HEK293 (cell line): ENCODE measurements around the gene SOCS7.

Source experiments
- HOXA7 ChIP-seq: sonication (generic); formaldehyde crosslinking; IDR thresholded peaks from 2 replicates; pipeline ENCODE4 v1.8.1; 2022; ENCODE audit warnings: missing genetic modification reagents, borderline replicate concordance
- ZNF266 ChIP-seq: fragments of 450-650 bp; formaldehyde crosslinking; IDR thresholded peaks from 2 replicates; pipeline ENCODE4 v1.5.1; 2016; ENCODE audit warnings: missing biosample characterization, missing genetic modification characterization, low read depth
- ZNF302 ChIP-seq: fragments of 450-650 bp; formaldehyde crosslinking; IDR thresholded peaks from 2 replicates; pipeline ENCODE4 v1.5.1; 2016; ENCODE audit warnings: missing biosample characterization, missing genetic modification characterization, low read depth
- ZNF521 ChIP-seq: fragments of 450-650 bp; formaldehyde crosslinking; IDR thresholded peaks from 2 replicates; pipeline ENCODE4 v1.5.1; 2017; ENCODE audit warnings: missing biosample characterization, mild to moderate bottlenecking, missing genetic modification characterization
- ZNF623 ChIP-seq: fragments of 450-650 bp; formaldehyde crosslinking; IDR thresholded peaks from 2 replicates; pipeline ENCODE4 v1.5.1; 2016; ENCODE audit warnings: missing biosample characterization, missing genetic modification characterization
- TF ChIP-seq, protein P1 (sequence below): fragments of 450-650 bp; formaldehyde crosslinking; IDR thresholded peaks from 2 replicates; pipeline ENCODE4 v1.5.1; 2016; ENCODE audit warnings: missing biosample characterization, missing genetic modification characterization, borderline replicate concordance
- TF ChIP-seq, protein P2 (sequence below): fragments of 450-650 bp; formaldehyde crosslinking; IDR thresholded peaks from 2 replicates; pipeline ENCODE4 v1.5.1; 2016; ENCODE audit warnings: missing biosample characterization, missing genetic modification characterization
- TF ChIP-seq, protein P3 (sequence below): fragments of 450-650 bp; formaldehyde crosslinking; optimal IDR thresholded peaks from 2 replicates; pipeline ENCODE3; 2016; ENCODE audit warnings: missing biosample characterization, mild to moderate bottlenecking, missing genetic modification characterization
- TF ChIP-seq, protein P4 (sequence below): fragments of 450-650 bp; formaldehyde crosslinking; IDR thresholded peaks from 2 replicates; pipeline ENCODE4 v1.5.1; 2016; ENCODE audit warnings: missing biosample characterization, missing genetic modification characterization, low read depth
- TF ChIP-seq, protein P5 (sequence below): fragments of 450-650 bp; formaldehyde crosslinking; IDR thresholded peaks from 2 replicates; pipeline ENCODE4 v1.5.1; 2016; ENCODE audit warnings: missing biosample characterization, missing genetic modification characterization
- TF ChIP-seq, protein P6 (sequence below): fragments of 450-650 bp; formaldehyde crosslinking; IDR thresholded peaks from 2 replicates; pipeline ENCODE4 v1.5.1; 2016; ENCODE audit warnings: missing biosample characterization, missing genetic modification characterization, borderline replicate concordance

DNA sequence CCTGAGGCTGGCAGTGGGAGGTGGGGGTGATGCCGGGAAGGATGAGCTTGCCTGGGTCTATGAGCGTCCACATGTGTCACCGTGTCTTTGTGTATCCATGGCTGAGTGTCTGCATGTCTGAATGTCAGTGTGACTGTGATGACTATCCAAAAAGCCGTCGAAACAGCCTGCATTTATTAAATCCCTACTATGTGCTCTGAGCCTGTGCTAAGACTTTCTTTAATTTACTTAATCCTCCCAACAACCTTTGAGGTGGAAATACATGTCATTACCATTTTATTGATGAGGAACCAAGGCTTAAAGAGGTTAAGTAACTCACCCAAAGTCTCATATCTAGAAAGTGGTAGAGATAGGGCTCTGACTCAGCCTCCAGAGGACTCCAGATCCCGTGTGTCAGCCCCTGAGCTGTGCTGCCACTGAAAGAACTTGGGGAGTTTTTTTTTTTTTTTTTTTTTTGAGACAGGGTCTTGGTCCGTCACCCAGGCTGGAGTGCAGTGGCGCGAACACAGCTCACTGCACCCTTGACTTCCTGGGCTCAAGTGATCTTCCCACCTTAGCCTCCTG, 96.6 kb downstream of the SOCS7 start:
- TF ChIP-seq, protein P1, sequence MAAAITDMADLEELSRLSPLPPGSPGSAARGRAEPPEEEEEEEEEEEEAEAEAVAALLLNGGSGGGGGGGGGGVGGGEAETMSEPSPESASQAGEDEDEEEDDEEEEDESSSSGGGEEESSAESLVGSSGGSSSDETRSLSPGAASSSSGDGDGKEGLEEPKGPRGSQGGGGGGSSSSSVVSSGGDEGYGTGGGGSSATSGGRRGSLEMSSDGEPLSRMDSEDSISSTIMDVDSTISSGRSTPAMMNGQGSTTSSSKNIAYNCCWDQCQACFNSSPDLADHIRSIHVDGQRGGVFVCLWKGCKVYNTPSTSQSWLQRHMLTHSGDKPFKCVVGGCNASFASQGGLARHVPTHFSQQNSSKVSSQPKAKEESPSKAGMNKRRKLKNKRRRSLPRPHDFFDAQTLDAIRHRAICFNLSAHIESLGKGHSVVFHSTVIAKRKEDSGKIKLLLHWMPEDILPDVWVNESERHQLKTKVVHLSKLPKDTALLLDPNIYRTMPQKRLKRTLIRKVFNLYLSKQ (tag by site-specific recombination), result no peak
- TF ChIP-seq, protein P2, sequence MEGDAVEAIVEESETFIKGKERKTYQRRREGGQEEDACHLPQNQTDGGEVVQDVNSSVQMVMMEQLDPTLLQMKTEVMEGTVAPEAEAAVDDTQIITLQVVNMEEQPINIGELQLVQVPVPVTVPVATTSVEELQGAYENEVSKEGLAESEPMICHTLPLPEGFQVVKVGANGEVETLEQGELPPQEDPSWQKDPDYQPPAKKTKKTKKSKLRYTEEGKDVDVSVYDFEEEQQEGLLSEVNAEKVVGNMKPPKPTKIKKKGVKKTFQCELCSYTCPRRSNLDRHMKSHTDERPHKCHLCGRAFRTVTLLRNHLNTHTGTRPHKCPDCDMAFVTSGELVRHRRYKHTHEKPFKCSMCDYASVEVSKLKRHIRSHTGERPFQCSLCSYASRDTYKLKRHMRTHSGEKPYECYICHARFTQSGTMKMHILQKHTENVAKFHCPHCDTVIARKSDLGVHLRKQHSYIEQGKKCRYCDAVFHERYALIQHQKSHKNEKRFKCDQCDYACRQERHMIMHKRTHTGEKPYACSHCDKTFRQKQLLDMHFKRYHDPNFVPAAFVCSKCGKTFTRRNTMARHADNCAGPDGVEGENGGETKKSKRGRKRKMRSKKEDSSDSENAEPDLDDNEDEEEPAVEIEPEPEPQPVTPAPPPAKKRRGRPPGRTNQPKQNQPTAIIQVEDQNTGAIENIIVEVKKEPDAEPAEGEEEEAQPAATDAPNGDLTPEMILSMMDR (tag by site-specific recombination), result no peak
- TF ChIP-seq, protein P3, sequence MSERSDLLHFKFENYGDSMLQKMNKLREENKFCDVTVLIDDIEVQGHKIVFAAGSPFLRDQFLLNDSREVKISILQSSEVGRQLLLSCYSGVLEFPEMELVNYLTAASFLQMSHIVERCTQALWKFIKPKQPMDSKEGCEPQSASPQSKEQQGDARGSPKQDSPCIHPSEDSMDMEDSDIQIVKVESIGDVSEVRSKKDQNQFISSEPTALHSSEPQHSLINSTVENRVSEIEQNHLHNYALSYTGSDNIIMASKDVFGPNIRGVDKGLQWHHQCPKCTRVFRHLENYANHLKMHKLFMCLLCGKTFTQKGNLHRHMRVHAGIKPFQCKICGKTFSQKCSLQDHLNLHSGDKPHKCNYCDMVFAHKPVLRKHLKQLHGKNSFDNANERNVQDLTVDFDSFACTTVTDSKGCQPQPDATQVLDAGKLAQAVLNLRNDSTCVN (tag by site-specific recombination), result no peak
- TF ChIP-seq, protein P4, sequence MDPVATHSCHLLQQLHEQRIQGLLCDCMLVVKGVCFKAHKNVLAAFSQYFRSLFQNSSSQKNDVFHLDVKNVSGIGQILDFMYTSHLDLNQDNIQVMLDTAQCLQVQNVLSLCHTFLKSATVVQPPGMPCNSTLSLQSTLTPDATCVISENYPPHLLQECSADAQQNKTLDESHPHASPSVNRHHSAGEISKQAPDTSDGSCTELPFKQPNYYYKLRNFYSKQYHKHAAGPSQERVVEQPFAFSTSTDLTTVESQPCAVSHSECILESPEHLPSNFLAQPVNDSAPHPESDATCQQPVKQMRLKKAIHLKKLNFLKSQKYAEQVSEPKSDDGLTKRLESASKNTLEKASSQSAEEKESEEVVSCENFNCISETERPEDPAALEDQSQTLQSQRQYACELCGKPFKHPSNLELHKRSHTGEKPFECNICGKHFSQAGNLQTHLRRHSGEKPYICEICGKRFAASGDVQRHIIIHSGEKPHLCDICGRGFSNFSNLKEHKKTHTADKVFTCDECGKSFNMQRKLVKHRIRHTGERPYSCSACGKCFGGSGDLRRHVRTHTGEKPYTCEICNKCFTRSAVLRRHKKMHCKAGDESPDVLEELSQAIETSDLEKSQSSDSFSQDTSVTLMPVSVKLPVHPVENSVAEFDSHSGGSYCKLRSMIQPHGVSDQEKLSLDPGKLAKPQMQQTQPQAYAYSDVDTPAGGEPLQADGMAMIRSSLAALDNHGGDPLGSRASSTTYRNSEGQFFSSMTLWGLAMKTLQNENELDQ, result no peak
- TF ChIP-seq ZNF521 (tag by site-specific recombination) (no peak), HOXA7 (CRISPR knock-in tag) (no peak), ZNF623 (tag by site-specific recombination) (no peak), ZNF266 (tag by site-specific recombination) (no peak), ZNF302 (tag by site-specific recombination) (no peak)
- TF ChIP-seq, protein P5, sequence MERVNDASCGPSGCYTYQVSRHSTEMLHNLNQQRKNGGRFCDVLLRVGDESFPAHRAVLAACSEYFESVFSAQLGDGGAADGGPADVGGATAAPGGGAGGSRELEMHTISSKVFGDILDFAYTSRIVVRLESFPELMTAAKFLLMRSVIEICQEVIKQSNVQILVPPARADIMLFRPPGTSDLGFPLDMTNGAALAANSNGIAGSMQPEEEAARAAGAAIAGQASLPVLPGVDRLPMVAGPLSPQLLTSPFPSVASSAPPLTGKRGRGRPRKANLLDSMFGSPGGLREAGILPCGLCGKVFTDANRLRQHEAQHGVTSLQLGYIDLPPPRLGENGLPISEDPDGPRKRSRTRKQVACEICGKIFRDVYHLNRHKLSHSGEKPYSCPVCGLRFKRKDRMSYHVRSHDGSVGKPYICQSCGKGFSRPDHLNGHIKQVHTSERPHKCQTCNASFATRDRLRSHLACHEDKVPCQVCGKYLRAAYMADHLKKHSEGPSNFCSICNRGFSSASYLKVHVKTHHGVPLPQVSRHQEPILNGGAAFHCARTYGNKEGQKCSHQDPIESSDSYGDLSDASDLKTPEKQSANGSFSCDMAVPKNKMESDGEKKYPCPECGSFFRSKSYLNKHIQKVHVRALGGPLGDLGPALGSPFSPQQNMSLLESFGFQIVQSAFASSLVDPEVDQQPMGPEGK (tag by site-specific recombination), result no peak
- TF ChIP-seq, protein P6, sequence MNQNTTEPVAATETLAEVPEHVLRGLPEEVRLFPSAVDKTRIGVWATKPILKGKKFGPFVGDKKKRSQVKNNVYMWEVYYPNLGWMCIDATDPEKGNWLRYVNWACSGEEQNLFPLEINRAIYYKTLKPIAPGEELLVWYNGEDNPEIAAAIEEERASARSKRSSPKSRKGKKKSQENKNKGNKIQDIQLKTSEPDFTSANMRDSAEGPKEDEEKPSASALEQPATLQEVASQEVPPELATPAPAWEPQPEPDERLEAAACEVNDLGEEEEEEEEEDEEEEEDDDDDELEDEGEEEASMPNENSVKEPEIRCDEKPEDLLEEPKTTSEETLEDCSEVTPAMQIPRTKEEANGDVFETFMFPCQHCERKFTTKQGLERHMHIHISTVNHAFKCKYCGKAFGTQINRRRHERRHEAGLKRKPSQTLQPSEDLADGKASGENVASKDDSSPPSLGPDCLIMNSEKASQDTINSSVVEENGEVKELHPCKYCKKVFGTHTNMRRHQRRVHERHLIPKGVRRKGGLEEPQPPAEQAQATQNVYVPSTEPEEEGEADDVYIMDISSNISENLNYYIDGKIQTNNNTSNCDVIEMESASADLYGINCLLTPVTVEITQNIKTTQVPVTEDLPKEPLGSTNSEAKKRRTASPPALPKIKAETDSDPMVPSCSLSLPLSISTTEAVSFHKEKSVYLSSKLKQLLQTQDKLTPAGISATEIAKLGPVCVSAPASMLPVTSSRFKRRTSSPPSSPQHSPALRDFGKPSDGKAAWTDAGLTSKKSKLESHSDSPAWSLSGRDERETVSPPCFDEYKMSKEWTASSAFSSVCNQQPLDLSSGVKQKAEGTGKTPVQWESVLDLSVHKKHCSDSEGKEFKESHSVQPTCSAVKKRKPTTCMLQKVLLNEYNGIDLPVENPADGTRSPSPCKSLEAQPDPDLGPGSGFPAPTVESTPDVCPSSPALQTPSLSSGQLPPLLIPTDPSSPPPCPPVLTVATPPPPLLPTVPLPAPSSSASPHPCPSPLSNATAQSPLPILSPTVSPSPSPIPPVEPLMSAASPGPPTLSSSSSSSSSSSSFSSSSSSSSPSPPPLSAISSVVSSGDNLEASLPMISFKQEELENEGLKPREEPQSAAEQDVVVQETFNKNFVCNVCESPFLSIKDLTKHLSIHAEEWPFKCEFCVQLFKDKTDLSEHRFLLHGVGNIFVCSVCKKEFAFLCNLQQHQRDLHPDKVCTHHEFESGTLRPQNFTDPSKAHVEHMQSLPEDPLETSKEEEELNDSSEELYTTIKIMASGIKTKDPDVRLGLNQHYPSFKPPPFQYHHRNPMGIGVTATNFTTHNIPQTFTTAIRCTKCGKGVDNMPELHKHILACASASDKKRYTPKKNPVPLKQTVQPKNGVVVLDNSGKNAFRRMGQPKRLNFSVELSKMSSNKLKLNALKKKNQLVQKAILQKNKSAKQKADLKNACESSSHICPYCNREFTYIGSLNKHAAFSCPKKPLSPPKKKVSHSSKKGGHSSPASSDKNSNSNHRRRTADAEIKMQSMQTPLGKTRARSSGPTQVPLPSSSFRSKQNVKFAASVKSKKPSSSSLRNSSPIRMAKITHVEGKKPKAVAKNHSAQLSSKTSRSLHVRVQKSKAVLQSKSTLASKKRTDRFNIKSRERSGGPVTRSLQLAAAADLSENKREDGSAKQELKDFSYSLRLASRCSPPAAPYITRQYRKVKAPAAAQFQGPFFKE (tag by site-specific recombination), result no peak
